ENCODE results near the gene TMEM233.

TMEM233 gene

GRCh38 chr12:119598159-119598558, 4.6 kb downstream of the TMEM233 start:
- no peak for TF ChIP-seq EZH2phosphoT487 (IDR thresholded peaks at IDR 0.05; ENCODE audit: borderline replicate concordance, low read length)
- TF ChIP-seq CTCF (IDR thresholded peaks at IDR 0.05; ENCODE audit: low read depth, low read length, poor library complexity, severe bottlenecking) = no peak
- H3K36me3 ChIP-seq (ENCODE audit: control insufficient read depth, low read length) = no peaks in the 10 kb centered on the region
- H3K79me2 ChIP-seq (ENCODE audit: control insufficient read depth, low read length) = no peaks in the 10 kb centered on the region
- no peak overlapping the region for H3K4me3 ChIP-seq (ENCODE audit: low read length)
- no peaks in the 10 kb centered on the region for H4K20me1 ChIP-seq (ENCODE audit: control insufficient read depth, insufficient read depth, low read depth, low read length)
- peaks cover 17% of the 10 kb centered on the region for H3K4me1 ChIP-seq (ENCODE audit: control insufficient read depth, low read length)
- H3K4me2 ChIP-seq (ENCODE audit: low read length) = no peak overlapping the region
- H3F3A ChIP-seq (ENCODE audit: control insufficient read depth, insufficient read depth) = no peaks in the 10 kb centered on the region
- no peaks in the 10 kb centered on the region for H3K9me2 ChIP-seq (replicated peaks; ENCODE audit: control insufficient read depth, low read length)
- H3K27ac ChIP-seq (ENCODE audit: low read depth, low read length) = no peak overlapping the region
- H3K9me3 ChIP-seq (ENCODE audit: control insufficient read depth, insufficient read depth, low read length) = no peaks in the 10 kb centered on the region
- H3K27me3 ChIP-seq (ENCODE audit: control insufficient read depth, low read length) = peaks cover 42% of the 10 kb centered on the region

DNA sequence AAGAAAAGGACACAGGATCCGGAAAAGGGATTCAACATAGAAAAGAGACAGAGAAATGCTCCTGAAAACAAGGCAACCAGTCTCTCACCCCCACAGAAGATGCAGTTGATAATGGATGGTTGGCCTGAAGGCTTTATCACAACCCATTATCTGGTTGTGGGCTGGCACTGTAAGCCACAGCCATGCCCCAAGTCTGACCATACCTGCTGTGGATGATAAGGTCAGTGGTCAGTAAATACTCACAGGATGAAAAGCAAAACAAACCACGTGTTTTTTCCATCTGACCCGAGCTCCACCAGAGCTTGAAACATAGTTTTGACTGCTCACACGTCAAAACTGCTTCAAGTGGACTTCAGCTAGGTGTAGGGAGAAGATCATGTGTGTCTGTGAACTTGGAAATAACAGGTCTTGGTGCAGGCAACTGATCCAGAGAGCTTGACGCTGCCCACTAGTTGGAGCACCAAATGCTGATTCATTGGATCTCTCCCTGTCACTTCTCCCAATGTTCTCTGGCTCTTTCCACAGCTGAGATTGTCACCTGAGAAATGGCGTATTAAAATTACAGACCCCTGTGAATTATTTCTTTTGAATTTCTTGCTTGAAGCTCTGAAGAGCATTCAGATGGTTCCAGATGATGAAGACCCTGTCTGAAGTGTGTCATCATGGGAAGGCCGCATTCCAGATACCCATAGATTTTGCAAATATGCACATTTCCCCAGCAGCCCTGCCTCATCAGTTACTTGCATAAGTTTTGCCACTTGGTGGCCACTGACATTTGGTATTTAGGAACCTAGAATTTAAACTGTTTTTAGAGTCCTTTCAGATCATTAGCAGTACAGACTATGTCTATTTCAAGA, 8.5 kb downstream of the TMEM233 start:
- no peaks in the 10 kb centered on the region for H3F3A ChIP-seq (ENCODE audit: control insufficient read depth, insufficient read depth)
- no peaks in the 10 kb centered on the region for H3K79me2 ChIP-seq (ENCODE audit: control insufficient read depth, low read length)
- H3K4me3 ChIP-seq (ENCODE audit: low read length) = no peak overlapping the region
- no peak overlapping the region for H3K27ac ChIP-seq (ENCODE audit: low read depth, low read length)
- H3K27me3 ChIP-seq (ENCODE audit: control insufficient read depth, low read length) = peaks cover 17% of the 10 kb centered on the region; the same call in 1 of the 2 replicates
- no peaks in the 10 kb centered on the region for H3K9me3 ChIP-seq (ENCODE audit: control insufficient read depth, insufficient read depth, low read length)
- peaks cover 4% of the 10 kb centered on the region for H3K4me1 ChIP-seq (ENCODE audit: control insufficient read depth, low read length)
- H4K20me1 ChIP-seq (ENCODE audit: control insufficient read depth, insufficient read depth, low read depth, low read length) = no peaks in the 10 kb centered on the region
- no peak overlapping the region for H3K4me2 ChIP-seq (ENCODE audit: low read length)
- no peaks in the 10 kb centered on the region for H3K9me2 ChIP-seq (replicated peaks; ENCODE audit: control insufficient read depth, low read length)
- TF ChIP-seq EZH2phosphoT487 (IDR thresholded peaks at IDR 0.05; ENCODE audit: borderline replicate concordance, low read length) (no peak), CTCF (IDR thresholded peaks at IDR 0.05; ENCODE audit: low read depth, low read length, poor library complexity, severe bottlenecking) (no peak)
- H3K36me3 ChIP-seq (ENCODE audit: control insufficient read depth, low read length) = no peaks in the 10 kb centered on the region

GRCh38 chr12:119602734-119603094, 9.1 kb downstream of the TMEM233 start:
- H3K4me1 ChIP-seq (ENCODE audit: control insufficient read depth, low read length) = peaks cover 4% of the 10 kb centered on the region
- H3K9me2 ChIP-seq (replicated peaks; ENCODE audit: control insufficient read depth, low read length) = no peaks in the 10 kb centered on the region
- no peaks in the 10 kb centered on the region for H3K36me3 ChIP-seq (ENCODE audit: control insufficient read depth, low read length)
- H3K79me2 ChIP-seq (ENCODE audit: control insufficient read depth, low read length) = no peaks in the 10 kb centered on the region
- H3K9me3 ChIP-seq (ENCODE audit: control insufficient read depth, insufficient read depth, low read length) = no peaks in the 10 kb centered on the region
- H3K27me3 ChIP-seq (ENCODE audit: control insufficient read depth, low read length) = peaks cover 11% of the 10 kb centered on the region; the same call in 1 of the 2 replicates
- no peak overlapping the region for H3K4me3 ChIP-seq (ENCODE audit: low read length)
- no peak overlapping the region for H3K27ac ChIP-seq (ENCODE audit: low read depth, low read length)
- H3F3A ChIP-seq (ENCODE audit: control insufficient read depth, insufficient read depth) = no peaks in the 10 kb centered on the region
- TF ChIP-seq EZH2phosphoT487 (IDR thresholded peaks at IDR 0.05; ENCODE audit: borderline replicate concordance, low read length) (no peak), CTCF (IDR thresholded peaks at IDR 0.05; ENCODE audit: low read depth, low read length, poor library complexity, severe bottlenecking) (no peak)
- no peaks in the 10 kb centered on the region for H4K20me1 ChIP-seq (ENCODE audit: control insufficient read depth, insufficient read depth, low read depth, low read length)
- no peak overlapping the region for H3K4me2 ChIP-seq (ENCODE audit: low read length)

Data from DOHH2 (cell line).